Measurements from ENCODE around the gene MRPL55.

MRPL55 gene

DNA sequence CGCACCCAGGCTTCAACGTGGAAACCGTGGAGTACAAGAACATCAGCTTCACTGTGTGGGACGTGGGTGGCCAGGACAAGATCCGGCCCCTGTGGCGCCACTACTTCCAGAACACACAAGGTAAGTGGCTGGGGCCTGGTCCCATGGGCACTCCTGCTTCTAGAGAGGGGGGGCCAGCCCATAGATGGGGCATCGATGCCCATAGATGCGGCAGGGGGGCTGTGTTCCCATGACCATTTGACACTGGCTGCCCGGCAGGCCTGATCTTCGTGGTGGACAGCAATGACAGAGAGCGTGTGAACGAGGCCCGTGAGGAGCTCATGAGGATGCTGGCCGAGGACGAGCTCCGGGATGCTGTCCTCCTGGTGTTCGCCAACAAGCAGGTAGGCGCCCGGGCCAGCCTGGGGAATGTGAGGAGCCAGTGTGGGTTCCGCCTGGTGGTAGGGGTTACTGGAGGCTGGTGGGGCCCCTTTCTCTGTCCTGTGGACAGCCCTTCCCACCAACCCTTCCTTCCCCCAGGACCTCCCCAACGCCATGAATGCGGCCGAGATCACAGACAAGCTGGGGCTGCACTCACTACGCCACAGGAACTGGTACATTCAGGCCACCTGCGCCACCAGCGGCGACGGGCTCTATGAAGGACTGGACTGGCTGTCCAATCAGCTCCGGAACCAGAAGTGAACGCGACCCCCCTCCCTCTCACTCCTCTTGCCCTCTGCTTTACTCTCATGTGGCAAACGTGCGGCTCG lies 11.6 kb downstream of the MRPL55 start:
- no peaks in the 10 kb centered on the region for H3K27me3 ChIP-seq (ENCODE audit: insufficient read depth, low read length)
- no peak overlapping the region for H3K9ac ChIP-seq (ENCODE audit: low read depth, low read length)
- H3K4me1 ChIP-seq (ENCODE audit: insufficient read depth, low read length): no peaks in the 10 kb centered on the region
- peaks cover 53% of the 10 kb centered on the region for H3K36me3 ChIP-seq (ENCODE audit: insufficient read depth, low read length)
- WGBS: 95% methylated on average over 33 of the region's 34 CpGs
- H3K27ac ChIP-seq (ENCODE audit: low read depth, low read length): no peak overlapping the region
- no peak overlapping the region for H3K4me3 ChIP-seq (ENCODE audit: low read length)
- H3K9me3 ChIP-seq (ENCODE audit: insufficient read depth, low read depth, low read length): no peaks in the 10 kb centered on the region; the same call in 1 of the 2 replicates

DNA sequence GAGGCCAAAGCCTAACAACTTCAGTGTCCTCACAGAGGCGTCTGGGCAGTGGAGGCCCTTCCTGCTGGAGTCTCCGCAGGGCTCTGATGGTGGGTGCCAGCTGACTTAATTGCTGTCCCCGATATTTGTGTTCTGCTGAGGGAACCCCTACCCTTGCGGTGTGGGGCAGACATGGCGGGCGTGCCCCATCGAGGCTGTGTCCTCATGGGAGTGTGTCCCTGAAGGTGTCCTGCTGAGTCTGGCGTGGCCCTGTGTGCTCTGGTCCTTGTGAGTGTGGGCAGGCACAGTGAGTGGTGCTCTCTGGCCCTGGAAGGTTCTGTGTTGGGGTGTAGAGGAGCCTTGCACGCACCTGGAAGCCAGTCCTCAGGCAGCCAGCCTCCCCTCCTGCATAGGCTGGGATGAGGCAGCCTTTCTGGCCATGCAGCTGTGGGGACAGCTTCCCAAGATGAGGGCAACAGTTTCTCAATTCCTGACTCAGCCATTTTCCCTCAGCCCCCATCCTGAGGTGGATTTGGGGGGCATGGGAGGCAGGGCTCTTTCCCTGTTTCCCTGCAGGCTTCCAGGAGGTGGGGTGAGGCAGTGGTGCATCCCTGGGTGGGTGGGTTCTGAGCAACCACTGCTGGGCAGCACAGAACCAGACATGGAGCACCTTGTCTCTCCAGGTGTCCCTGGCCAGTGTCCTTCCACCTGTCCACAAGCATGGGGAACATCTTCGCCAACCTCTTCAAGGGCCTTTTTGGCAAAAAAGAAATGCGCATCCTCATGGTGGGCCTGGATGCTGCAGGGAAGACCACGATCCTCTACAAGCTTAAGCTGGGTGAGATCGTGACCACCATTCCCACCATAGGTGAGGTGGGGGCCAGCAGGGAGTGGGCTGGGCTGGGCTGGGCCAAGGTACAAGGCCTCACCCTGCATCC lies 12.4 kb downstream of the MRPL55 start:
- Histone ChIP-seq H3K9me3 (ENCODE audit: insufficient read depth, low read depth, low read length) (no peaks in the 10 kb centered on the region; the same call in 1 of the 2 replicates), H3K27ac (ENCODE audit: low read depth, low read length) (no peak overlapping the region), H3K27me3 (ENCODE audit: insufficient read depth, low read length) (no peaks in the 10 kb centered on the region), H3K36me3 (ENCODE audit: insufficient read depth, low read length) (peaks cover 53% of the 10 kb centered on the region), H3K9ac (ENCODE audit: low read depth, low read length) (no peak overlapping the region), H3K4me1 (ENCODE audit: insufficient read depth, low read length) (no peaks in the 10 kb centered on the region), H3K4me3 (ENCODE audit: low read length) (no peak overlapping the region)
- WGBS: 95% methylated on average over 13 of the region's 13 CpGs

DNA sequence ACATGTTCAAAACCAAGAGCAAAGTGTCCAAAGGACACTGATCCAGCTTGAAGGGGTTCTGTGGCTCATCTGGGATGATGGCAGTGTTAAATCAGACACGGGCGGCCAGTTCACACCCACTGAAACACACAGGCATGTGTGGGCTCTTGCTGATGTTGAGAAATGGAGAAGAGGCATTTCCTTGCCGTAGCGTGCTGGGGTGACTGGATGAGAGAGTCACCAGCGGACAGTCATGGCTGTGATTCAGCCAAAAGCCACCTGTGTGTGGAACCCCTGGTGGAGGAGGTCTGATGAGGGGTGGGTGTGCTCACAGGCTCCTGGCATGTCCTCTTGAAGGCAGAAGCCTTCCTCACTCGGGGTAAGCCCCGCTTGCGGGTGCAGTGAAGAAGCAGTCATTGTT lies 13.2 kb downstream of the MRPL55 start:
- WGBS: 94% methylated on average over 8 of the region's 8 CpGs
- peaks cover 48% of the 10 kb centered on the region for H3K36me3 ChIP-seq (ENCODE audit: insufficient read depth, low read length)
- no peaks in the 10 kb centered on the region; the same call in 1 of the 2 replicates for H3K9me3 ChIP-seq (ENCODE audit: insufficient read depth, low read depth, low read length)
- no peak overlapping the region for H3K27ac ChIP-seq (ENCODE audit: low read depth, low read length)
- H3K4me1 ChIP-seq (ENCODE audit: insufficient read depth, low read length): no peaks in the 10 kb centered on the region
- H3K27me3 ChIP-seq (ENCODE audit: insufficient read depth, low read length): no peaks in the 10 kb centered on the region
- H3K9ac ChIP-seq (ENCODE audit: low read depth, low read length): no peak overlapping the region
- no peak overlapping the region for H3K4me3 ChIP-seq (ENCODE audit: low read length)

DNA sequence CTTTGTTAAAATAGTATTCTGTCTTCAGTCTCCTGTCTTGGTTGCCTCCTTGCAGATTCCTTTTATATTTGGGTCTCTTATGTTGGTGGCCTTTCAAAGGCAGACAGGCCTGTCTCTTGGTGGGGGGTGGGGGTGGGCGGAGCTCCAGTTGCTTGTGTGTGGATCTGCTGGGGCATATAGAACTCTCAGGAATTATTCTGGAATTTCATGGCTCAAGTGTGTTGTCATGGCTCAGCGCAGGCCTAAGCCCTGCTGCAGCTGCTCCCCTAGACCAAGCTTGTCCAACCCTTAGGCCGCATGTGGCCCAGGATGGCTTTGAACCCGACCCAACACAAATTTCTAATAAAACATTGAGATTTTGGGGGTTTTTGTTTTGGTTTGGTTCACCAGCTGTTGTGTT lies 13.9 kb downstream of the MRPL55 start:
- no peak overlapping the region for H3K27ac ChIP-seq (ENCODE audit: low read depth, low read length)
- no peak overlapping the region for H3K4me3 ChIP-seq (ENCODE audit: low read length)
- H3K27me3 ChIP-seq (ENCODE audit: insufficient read depth, low read length): no peaks in the 10 kb centered on the region
- H3K9ac ChIP-seq (ENCODE audit: low read depth, low read length): no peak overlapping the region
- WGBS: 99% methylated on average over 3 of the region's 4 CpGs
- no peaks in the 10 kb centered on the region for H3K4me1 ChIP-seq (ENCODE audit: insufficient read depth, low read length)
- no peaks in the 10 kb centered on the region; the same call in 1 of the 2 replicates for H3K9me3 ChIP-seq (ENCODE audit: insufficient read depth, low read depth, low read length)
- peaks cover 42% of the 10 kb centered on the region for H3K36me3 ChIP-seq (ENCODE audit: insufficient read depth, low read length)

DNA sequence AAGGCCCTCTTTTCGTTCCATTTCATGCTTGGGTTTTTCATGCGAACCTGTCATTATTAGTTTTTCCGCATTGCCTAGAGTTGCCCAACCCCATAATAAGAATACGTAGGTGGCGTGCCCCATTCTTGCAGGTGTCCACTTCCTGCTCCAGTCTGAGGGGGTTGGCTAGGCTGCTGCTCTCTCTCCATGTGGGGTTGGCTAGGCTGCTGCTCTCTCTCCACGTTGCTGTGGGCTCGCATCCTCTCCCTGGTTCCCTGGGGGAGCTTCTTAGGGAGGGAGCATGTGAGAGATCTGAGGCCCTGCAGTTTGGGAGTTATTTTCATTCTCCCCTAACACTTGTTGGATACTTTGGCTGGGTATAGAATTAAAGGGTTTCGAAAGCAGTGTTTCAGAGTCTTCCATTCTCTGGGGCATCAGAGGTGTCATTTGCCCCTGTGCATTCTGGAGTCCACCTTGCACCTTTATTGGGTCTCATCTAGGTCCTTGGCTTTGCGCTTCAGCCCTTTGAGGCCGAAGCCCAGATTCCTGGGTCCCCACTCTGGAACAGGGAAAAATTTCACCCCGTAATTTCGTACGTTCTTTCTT lies 14.6 kb downstream of the MRPL55 start:
- no peaks in the 10 kb centered on the region for H3K27me3 ChIP-seq (ENCODE audit: insufficient read depth, low read length)
- no peaks in the 10 kb centered on the region for H3K4me1 ChIP-seq (ENCODE audit: insufficient read depth, low read length)
- no peak overlapping the region for H3K9ac ChIP-seq (ENCODE audit: low read depth, low read length)
- 88% methylated on average over 13 of the region's 13 CpGs for WGBS
- no peak overlapping the region for H3K4me3 ChIP-seq (ENCODE audit: low read length)
- no peak overlapping the region for H3K27ac ChIP-seq (ENCODE audit: low read depth, low read length)
- no peaks in the 10 kb centered on the region; the same call in 1 of the 2 replicates for H3K9me3 ChIP-seq (ENCODE audit: insufficient read depth, low read depth, low read length)
- H3K36me3 ChIP-seq (ENCODE audit: insufficient read depth, low read length): peaks cover 35% of the 10 kb centered on the region

DNA sequence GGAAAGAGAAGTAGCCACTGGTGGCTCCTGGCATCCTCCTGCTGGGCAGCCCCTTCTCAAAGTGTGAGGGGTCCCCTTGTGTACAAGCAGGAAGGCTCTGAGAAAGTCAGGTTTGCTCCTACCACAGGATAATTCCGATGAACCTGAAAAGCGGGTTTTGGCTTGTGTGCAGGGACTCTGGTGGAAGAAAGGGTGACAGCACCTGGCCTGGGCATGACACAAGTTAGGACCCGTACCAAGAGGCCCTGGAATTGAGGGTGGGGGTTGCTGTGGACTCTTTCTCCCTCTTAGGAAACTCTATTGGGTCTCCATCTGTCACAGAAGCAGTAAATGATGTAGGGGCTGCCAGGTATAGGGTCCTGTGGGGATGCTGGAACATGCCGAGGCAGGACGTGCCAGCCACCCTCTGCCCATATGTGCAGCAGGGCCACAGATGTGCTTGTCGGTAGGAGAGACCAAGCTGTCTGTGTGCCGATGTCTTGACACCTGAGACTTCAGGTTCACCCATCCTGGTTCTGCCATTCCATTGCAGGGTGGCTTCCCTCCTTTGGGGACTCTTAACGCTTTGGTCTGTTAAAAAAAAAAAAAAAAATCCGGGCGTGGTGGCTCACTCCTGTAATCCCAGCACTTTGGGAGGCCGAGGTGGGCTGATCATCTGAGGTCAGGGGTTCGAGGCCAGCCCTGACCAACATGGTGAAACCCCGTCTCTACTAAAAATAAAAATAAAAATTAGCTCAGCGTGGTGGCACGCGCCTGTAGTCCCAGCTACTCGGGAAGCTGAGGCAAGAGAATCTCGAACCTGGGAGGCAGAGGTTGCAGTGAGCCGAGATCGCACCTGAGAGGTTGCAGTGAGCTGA lies 15.8 kb downstream of the MRPL55 start:
- Histone ChIP-seq H3K9me3 (ENCODE audit: insufficient read depth, low read depth, low read length) (no peaks in the 10 kb centered on the region; the same call in 1 of the 2 replicates), H3K4me3 (ENCODE audit: low read length) (no peak overlapping the region), H3K27ac (ENCODE audit: low read depth, low read length) (no peak overlapping the region), H3K4me1 (ENCODE audit: insufficient read depth, low read length) (no peaks in the 10 kb centered on the region), H3K27me3 (ENCODE audit: insufficient read depth, low read length) (no peaks in the 10 kb centered on the region), H3K9ac (ENCODE audit: low read depth, low read length) (no peak overlapping the region), H3K36me3 (ENCODE audit: insufficient read depth, low read length) (peaks cover 28% of the 10 kb centered on the region)
- 96% methylated on average over 20 of the region's 20 CpGs for WGBS

DNA sequence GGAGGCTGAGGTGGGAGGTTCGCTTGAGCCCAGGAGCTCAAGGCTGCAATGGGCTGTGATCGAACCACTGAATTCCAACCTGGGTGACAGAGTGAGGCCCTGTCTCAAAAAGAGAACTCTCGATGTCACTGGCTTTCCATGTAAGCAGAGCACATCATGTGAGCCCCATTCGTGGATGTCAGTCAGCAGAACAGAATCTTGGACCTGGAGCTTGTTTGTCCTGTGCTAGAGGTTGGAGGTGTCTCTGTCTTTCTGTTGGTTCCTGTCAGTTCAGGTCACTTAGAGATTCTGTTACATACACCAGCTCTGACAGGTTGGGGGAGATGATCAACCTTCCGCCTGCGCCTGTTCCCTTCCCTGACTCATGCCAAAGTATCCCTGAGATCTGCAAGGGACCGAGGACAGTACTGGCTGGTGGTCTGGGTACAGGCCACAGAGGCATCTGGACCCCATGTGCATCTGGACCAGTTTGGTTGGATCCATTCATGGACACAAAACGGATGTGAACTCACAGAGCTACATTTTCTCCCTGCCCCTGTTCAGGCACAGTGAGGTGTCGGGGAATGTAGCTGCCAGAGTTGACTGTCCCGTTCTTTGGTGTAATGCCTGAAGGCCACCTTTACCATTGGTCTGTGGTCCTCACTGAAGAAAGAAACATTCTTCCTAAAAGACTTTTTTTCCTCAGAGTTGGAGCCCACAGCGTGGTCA lies 16.6 kb downstream of the MRPL55 start:
- no peaks in the 10 kb centered on the region for H3K27me3 ChIP-seq (ENCODE audit: insufficient read depth, low read length)
- H3K9ac ChIP-seq (ENCODE audit: low read depth, low read length): no peak overlapping the region
- H3K4me1 ChIP-seq (ENCODE audit: insufficient read depth, low read length): no peaks in the 10 kb centered on the region
- no peak overlapping the region for H3K4me3 ChIP-seq (ENCODE audit: low read length)
- no peaks in the 10 kb centered on the region; the same call in 1 of the 2 replicates for H3K9me3 ChIP-seq (ENCODE audit: insufficient read depth, low read depth, low read length)
- no peak overlapping the region for H3K27ac ChIP-seq (ENCODE audit: low read depth, low read length)
- peaks cover 25% of the 10 kb centered on the region for H3K36me3 ChIP-seq (ENCODE audit: insufficient read depth, low read length)
- WGBS: 94% methylated on average over 11 of the region's 11 CpGs

DNA sequence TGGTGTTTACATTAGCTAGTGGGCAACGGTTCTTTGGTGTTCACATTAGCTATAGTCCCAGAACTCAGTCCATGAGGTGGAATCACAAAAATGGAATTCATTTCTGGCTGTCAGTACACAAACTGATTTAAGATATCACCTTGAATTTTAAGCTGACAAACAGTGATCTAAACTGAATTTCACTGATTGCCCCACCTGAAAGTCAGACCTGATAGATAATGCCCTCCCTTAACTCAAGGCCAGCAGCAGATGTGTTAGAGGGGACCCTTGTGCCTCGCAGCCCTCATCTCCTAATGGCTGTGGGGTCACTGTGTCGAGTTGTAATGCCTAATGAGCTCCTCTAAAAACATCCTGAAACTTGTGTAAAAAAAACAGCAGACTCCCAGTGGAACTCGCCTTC lies 18.0 kb downstream of the MRPL55 start:
- Histone ChIP-seq H3K4me3 (ENCODE audit: low read length) (no peak overlapping the region), H3K27me3 (ENCODE audit: insufficient read depth, low read length) (no peaks in the 10 kb centered on the region), H3K4me1 (ENCODE audit: insufficient read depth, low read length) (peaks cover 3% of the 10 kb centered on the region; the same call in 1 of the 2 replicates), H3K9me3 (ENCODE audit: insufficient read depth, low read depth, low read length) (no peaks in the 10 kb centered on the region; the same call in 1 of the 2 replicates), H3K27ac (ENCODE audit: low read depth, low read length) (no peak overlapping the region), H3K36me3 (ENCODE audit: insufficient read depth, low read length) (peaks cover 15% of the 10 kb centered on the region), H3K9ac (ENCODE audit: low read depth, low read length) (no peak overlapping the region)
- 91% methylated on average over 4 of the region's 4 CpGs for WGBS

DNA sequence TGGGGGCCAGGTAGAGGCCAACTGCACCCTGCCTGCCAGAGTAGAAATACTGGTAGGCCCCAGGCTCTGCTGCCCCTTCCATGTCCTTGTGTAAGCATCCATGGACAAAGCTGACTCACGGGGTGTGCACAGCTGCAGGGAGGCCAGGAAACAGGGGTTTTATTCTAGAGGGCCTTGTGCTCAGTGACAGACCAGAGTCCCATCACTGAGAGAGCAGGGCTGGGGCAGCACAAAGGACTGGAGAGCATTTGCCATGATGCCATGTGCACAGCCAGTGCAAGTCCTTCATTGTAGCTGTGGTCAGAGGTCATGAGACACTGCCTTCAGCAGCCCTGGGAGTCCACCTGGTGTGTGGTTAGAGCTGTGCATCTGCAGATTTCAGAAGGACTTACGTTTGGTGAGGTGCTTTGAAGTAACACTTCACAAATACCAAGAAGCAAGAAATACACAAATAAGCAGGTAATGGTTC lies 18.5 kb downstream of the MRPL55 start:
- H3K9me3 ChIP-seq (ENCODE audit: insufficient read depth, low read depth, low read length): no peaks in the 10 kb centered on the region; the same call in 1 of the 2 replicates
- WGBS: 86% methylated on average over 1 of the region's 2 CpGs
- H3K27ac ChIP-seq (ENCODE audit: low read depth, low read length): no peak overlapping the region
- peaks cover 3% of the 10 kb centered on the region; the same call in 1 of the 2 replicates for H3K4me1 ChIP-seq (ENCODE audit: insufficient read depth, low read length)
- peaks cover 11% of the 10 kb centered on the region for H3K36me3 ChIP-seq (ENCODE audit: insufficient read depth, low read length)
- no peaks in the 10 kb centered on the region for H3K27me3 ChIP-seq (ENCODE audit: insufficient read depth, low read length)
- H3K4me3 ChIP-seq (ENCODE audit: low read length): no peak overlapping the region
- H3K9ac ChIP-seq (ENCODE audit: low read depth, low read length): no peak overlapping the region
